ENCODE data around the gene FYCO1.

- TF ChIP-seq TAF1 (IDR thresholded peaks at IDR 0.05; ENCODE audit: low read depth, low read length) (no peak), POLR2A (IDR thresholded peaks at IDR 0.05; ENCODE audit: low read depth, low read length) (no peak), POU2F2 (IDR thresholded peaks at IDR 0.05; ENCODE audit: low read depth, low read length) (no peak)
Observed at GRCh38 chr3:45966950-45967640, 28.5 kb downstream of the FYCO1 start.
